NCI-H510A (cell line): ENCODE measurements around the gene HMCN2.
"Not testable (repeated sequence)": the region's sequence is repeated elsewhere in the genome, so short reads cannot be mapped to it uniquely, and the experiment has no call there.

ENCODE experiments used
- DNase-seq: peaks from one replicate; lab custom pipeline; 2025; lab: John Stamatoyannopoulos, UW

Gene HMCN2

DNA sequence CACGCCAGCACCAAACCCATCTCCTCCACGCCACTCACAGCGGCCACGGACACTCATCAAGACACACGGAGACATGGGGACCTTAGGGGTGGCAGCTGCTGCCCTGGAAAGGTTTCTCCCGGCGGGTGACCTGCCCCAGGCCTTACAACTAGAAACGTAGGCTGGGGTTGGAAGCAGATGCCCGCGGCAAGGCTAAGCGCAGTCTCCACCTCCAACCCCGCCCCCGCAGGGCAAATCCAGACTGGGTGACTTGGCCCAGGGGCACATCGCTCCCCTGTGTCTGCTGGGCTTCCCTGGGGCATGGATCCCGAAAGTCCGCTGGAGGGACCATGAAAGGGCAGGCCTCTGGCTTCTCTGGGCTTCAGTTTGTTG, 167.2 kb downstream of the HMCN2 start:
- DNase-seq: no peak

DNA sequence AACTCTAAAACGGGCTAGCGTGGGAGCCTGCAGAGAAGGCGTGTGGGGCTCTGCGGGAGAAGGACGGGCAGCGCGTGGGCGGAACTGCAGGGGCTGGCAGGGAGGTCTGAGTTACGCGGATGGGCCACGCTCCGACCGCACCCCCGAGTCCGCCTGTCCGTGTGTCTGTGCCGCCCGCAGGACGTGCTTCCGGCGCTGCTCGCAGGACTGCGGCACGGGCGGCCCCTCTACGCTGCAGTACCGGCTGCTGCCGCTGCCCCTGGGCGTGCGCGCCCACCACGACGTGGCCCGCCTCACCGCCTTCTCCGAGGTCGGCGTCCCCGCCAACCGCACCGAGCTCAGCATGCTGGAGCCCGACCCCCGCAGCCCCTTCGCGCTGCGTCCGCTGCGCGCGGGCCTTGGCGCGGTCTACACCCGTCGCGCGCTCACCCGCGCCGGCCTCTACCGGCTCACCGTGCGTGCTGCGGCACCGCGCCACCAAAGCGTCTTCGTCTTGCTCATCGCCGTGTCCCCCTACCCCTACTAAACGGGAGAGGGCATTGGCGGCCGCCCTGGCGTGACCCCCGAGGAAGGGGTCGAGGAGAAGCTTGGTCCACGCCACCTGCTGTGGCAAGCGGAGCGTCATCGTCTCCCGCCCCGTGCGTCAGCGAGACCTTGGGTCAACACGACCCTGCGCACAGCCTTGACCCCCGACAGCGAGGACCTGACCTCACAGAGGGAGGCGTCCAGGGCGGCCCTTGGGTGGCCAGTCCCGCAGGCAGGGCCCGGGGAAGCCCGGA, 167.8 kb downstream of the HMCN2 start:
- DNase-seq: no peak

DNA sequence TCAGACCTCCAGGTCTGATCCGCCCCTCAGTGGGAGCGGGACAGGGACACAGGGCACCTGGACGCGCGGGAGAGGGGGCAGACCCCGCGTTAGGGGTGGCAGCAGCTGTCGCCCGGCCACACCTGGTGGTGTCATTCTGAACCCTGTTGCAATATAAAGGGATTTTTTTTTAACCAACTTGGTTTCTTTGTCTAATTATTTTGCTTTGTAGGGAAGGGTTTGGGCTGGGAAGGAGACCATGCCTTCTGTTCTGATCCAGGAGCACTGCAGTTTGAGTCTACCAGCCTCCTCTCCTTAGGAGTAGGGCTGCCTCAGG, 168.3 kb downstream of the HMCN2 start:
- DNase-seq: no peak

DNA sequence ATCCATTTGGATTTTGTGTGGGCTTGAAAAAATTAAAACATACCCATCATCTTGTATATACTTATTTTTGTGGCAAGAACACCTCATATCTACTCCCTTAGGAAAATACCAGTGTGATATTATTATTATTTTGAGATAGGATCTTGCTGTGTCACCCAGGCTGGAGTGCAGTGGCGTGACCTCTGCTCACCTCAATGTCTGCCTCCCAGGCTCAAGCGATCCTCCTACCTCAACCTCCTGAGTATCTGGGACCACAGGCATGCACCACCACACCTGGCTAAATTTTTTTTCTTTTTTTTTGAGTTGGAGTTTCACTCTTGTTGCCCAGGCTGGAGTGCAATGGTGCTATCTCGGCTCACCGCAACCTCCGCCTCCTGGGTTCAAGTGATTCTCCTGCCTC, 169.1 kb downstream of the HMCN2 start:
- DNase-seq: not testable (repeated sequence)

DNA sequence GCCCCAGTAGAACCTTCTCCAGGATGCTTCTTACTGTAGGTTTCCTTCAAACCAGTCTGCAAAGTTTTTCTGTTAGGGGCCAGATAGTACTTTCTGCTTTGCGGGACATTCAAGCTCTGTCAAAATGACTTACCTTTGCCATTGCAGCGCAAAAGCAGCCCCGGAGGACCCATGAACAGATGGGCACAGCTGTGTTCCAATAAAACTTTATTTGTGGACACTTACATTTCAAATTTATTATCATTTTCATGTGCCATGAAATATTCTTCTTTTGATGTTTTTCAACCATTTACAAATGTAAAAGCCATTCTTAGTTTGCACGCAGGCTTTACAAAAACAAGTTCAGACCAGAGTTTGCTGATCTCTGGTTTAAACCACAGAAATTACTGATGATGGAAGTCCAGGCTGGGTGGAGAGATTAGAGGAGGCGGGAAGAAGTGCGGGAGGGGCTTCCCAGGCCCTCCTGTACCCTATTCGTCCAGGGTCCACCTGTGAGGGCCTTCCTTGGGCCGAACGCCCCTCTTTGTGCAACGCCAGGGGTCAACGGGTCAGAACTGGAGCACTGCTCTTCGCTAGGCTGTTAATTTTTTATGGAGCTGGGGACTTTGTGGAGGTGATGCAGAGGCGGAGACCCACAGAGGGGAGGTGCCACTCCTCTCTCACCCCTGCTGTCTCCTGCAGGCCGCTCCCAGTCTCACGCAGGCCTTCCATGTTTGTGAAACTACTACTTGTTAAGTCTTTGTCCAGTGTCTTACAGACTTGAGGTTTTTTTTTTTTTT, 171.6 kb downstream of the HMCN2 start:
- DNase-seq: no peak

DNA sequence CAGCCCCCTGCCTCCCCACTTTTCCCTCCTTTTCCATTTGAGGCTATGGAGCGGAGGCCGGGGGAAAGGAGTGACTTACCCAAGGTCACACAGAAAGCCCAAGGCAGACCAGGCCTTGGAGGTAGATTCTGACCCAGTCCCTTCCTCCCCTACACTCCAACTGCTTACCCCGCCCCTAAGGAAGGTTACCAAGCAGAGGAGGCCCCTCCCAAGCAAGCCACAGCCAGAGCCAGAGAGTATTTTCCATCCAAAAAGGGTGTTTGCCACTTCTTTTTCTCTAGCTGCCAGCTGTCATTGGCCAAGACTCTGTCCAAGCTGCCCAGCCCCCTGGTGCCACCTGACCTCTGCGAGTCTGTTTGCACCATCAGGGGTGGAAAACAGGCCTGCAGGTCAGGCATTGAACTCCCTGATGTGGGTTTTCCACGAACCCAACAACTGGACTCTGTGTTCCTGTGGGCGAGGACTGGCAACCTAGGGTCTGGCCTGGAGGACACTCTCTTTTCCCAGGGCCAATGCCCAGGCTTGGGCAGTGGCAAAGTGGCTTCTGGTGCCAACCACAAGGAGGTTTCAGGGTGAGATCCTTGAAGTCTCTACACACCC, 172.9 kb downstream of the HMCN2 start:
- DNase-seq: no peak

DNA sequence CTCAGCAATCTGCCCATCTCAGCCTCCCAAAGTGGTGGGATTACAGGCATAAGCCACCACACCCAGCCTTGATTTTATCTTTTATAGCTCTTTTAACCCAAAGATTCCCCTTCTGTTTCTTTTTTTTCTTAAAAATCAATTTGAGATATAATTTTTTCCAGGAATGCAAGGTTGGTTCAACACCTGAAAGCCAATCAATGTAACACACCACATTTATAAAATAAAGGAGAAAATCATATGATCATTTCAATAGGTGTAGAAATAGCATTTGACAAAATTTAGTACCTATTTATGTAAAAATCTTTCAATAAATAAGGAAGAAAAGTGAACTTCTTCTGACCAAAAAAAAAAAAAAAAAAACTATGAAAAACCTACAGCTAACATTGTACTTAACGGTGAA, 175.5 kb downstream of the HMCN2 start:
- DNase-seq: no peak

DNA sequence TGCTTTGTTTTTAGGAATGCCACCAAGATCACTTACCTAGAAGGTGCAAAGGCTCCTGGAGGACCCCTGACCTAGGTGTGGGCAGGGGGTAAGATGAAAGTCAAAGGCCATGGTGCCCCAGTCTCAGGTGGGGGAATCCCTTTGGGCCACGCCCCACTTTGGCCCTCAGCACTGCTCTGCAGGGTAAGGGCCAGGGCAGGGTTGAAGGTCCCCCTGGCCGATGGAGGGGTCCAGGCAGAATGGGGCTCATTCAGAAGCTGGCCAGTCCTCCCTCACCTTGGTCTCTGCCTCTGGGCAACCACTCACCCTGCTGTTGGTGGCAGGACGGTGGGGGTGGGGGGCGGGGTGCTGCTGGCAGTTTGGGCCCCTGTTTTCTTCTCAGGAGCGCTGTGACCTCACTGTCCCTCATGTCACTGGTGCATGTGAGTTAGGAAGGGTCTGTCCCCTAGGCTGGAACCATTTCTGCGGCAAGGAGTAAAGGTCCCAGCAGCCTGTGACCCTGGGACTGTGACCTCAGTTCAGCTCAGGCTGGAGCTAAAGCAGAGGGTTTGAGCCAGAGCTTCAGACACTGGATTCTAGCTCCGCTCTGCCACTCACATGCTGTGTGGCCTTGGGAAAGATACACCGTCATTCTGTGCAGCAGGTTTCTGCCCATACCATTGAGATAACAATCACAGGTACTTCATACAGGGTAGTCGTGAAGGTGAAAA, 177.3 kb downstream of the HMCN2 start:
- no peak for DNase-seq

DNA sequence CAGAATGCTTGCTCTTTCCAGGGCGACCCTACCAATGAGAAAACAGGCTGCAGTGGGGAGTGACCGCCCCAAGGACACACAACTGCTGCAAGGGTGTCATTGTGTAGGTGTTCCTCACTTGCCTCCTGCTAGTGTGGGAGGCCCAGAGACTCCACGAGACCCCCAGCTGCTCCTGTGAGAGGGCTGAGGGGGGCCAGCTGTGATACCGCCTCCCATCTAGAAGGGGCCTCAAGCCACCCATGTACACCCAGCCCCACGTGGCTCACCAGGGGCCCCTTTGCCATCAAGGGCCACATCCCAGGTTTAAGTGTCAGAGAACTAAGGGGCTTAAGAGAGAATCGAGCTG, 177.9 kb downstream of the HMCN2 start:
- DNase-seq: no peak

DNA sequence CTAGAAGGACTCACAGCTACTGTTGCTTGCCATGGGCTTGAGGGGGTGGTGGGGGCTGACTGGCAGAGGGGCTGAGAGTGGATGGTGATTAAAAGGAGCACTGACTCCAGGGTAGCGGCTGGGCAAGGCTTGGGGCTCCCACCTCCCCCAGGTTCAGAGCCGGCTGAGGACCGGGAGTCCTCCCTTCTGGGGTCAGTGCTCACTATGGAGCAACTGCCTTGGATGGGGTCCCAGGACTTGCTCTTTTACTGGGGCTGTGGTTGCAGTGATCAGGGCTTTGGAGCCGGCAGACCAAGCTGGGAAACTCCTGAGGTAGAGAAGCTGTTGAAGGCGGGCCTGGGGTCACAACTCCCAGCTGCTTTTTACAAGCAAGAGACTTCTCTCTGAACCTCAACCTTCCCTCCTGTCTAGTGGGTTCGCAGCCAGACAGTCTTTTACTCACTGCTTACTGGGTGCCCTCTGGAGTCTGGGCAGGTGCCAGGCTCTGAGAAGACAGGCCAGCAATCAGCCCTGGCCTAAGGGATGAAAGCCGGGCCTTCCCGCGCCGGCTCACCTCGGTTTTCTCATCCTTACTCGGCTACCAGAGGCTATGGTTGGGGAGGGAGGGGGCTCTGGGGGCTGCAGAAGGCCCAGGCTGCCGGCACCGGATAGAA, 178.4 kb downstream of the HMCN2 start:
- DNase-seq: no peak

DNA sequence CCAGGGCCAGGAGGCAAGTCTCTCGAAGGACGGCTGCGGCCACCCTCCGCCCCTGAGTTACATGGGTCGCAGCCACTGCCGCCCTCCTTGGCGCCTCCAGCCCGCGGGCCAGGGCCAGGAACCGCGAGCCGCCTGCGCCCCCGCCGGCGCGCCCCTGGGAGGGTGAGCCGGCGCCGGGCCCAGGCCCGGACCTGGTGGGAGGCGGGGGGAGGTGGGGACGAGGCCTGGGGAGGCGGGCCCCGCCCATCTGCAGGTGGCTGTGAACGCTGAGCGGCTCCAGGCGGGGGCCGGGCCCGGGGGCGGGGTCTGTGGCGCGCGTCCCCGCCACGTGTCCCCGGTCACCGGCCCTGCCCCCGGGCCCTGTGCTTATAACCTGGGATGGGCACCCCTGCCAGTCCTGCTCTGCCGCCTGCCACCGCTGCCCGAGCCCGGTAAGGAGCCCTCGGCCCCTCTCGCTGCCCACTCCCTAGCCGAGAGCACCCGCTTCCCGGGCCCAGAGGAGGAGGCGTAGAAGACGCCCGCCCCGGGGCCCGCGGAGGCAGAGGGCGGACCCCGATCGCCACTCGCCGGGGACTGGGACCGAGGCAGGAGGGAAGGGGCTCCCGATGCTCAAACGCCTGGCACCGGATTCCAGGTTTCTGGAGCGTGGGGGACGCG, 179.1 kb downstream of the HMCN2 start, which contains the start of gene ASS1:
TSS of gene ASS1 (plus strand) at position 397 of the 657 bp plus-strand sequence. CDS start 7,268 bp downstream, outside the sequence.
- peak; percentile 85 for DNase-seq

DNA sequence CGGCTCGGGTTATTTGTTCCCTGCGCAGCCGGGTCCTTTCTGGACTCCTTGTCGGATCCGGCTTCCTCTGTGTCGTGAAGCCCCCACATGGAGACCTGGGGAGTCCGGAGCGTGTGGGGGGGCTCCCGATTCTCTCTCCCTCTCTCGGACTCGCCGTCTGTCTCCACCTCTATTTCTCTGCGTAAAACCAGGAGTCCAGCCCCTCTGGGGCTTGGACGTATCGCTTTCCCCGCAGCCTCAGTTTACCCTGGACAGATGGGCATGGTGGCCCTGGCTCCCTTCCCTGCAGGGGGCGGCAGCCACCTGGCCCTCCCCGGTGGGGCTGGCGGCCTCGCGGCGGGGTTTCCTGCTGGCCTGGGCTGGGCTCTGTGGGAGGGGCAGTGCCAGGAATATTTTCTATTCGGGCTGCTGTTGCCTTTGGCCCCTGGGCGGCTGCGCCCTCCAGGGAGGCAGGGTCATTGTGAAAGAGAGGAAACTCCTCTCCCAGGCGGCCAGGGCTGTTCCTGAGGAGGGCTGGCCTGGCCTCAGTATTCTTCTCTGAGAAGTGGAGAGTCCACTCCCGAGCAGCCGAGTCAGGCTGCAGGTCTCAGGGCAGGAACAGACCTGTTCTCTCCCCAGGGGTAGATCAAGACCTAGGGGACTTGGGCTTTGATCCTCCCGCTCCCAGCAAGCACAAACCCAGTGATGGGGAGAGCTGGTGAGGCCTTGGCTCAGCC, 179.9 kb downstream of the HMCN2 start:
- no peak for DNase-seq

DNA sequence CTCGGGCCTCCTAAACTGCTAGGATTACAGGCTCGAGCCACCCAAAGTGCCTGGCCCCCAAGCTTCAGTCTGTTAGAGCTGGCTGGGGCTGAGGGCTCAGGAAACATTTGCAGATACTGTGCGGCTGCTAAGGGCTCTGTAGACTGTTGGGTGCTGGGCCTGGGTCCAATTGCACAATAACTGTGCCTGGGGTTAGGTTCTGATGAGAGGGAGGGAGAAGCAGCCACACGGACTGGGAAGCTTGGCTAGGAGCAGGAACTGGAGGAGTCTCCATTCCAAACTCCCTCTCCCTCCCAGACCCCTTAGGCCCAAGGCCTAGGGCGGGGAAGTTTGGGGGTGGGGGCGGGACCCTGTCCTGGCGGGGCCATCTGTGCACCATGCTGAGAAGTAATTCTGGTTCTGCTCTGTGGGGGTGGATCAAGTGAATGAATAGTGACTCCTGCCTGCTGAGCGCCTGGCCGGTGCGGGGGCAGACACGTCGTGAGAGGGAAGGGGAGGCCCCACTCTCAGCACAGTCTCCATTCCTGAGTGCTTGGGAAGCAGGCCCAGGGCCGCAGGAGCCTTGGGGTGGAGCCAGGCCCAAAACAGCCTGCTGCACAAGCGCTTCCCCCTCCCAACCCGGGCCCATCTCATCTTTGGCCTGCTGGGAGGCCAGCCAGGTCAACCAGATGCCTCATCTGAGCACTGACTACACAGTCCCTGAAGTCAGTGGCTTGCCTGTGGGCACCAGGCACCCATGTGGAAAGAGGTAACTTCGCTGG, 180.7 kb downstream of the HMCN2 start:
- DNase-seq: no peak

DNA sequence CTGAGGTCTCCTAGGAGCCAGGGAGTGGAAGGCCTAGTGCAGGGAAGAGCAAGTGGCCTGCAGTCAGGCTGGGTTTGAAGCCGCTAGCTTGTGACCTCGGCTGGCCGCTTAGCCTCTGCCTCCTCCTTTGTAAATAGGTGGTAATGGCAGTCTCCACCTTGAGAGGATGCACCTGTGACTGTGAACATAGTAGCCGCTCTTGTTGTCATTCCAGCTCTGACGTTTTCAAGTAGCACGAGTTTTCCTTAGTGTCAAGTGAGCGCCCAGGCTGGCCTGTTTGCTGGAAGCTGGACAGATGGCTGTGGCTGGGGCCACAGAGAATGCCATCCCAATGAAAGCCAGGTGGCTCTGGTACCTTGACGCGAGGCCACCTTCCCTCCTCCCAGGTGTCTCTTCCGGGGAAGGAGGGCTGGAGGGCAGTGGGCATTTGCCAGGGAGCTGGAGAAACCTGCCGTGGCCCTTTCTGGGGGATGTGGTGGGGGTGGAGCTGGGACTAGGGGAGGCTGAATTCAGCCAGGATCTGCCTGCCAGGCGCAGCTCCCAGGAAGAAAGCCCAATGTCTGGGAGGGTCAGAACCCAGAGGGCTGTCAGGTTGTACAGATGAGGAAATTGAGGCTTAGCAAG, 181.7 kb downstream of the HMCN2 start:
- peak; percentile 66 for DNase-seq

DNA sequence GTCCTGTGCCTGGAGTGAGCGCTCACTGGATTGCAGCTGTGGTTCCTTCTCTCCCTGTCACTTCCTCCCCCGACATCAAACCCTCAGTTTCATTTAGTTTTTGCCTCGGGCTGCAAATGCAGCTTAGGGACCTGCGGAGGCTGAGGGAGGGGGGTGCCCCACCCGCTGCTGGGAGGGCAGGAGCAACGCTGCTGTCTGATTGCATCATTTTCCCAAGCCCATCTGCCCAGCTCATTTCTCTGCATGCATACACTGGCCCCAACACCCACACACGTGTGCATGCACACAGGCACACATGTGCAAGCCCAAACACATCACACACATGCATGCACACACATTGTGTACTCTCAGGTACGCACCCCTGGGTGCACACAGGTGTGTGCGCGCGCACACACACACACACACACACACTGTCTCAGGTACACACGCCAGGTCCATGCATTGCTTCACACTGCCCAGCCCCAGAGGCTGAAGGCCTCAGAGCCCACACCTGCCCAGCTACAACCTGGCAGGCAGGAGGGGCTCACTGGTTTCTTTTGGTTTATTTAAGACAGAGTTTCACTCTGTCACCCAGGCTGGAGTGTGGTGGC, 182.6 kb downstream of the HMCN2 start:
- DNase-seq: no peak

DNA sequence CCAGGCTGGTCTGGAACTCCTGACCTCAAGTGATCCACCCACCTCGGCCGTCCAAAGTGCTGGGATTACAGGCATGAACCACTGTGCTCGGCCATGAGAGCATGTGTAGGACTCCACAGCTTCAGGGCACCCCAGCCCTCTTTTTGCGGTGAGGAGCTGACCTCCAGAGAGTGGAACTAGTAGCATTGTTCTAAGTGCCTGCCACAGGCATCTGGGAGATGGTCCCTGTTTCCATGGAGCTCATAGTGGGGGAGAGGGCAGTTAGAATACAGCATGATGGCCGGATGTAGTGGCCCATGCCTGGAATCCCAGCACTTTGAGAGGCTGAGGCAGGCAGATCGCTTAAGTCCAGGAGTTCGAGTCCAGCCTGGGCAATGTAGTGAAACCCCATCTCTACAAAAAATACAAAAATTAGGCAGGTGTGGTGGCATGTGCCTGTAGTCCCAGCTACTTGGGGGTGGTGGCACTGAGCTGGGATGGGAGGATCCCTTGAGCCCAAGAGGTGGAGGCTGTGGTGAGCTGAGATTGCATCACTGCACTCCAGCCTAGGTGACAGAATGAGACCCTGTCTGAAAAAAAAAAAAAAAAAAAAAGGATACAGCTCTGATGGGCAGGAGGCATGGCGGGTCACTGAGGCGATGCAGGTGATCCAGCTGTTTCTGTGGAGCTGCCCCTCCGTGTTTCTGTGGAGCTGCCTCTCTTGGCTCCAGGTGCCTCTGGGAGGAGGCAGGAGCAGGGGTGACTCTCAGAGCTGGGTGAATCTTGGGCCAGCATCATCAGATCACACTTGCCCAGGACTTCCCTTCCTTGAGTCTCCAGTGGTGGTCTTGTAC, 183.4 kb downstream of the HMCN2 start:
- no peak for DNase-seq

DNA sequence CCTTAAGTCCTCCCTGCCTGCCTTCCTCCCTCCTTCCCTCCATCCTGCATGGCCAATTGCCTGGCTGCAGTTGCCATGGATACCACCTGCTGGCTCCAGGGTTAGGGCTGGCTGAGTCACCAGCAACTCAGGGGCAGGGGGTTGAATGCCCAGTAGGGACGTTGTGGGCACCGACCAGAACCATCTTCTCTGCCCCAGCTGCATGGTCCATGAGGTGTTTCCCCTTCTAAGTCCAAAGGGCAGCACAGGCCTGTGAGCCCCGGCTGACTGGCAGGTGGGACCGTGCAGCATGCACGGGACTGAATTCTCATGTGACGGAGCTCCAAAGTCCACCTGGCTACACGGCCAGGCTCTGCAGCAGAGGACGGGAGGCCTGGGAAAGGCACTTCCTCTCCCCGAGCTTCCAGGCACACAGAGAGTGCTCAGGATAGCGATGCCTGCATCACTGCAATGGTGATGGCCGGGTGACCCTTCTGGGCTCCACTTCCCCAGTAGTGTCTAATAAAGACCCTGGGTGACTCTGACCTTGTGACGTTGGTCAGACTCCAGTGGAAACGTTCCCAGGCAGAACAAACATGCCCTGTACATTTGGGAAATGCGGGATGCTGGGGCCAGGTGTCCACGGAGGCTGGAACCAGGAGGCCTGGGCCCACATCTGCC, 184.9 kb downstream of the HMCN2 start:
- DNase-seq: no peak

DNA sequence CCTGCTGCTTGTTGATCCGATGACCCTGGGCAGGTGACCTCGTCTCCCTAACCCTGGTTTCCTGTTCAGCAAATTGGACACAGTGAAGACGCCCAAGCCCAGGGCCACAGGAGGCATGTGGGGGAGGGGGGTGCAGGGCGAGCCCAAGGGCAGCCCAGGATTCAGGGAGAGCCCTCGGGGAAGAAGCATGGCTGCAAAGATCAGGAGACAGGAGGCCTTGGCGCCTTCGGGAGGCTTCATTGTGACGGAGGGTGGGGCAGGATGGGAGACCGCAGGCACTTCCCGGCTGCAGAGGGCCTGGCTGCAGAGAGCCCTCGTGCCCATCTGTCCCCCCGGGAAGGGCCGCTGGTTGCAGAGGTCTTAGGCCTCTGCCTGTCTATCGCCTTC, 185.4 kb downstream of the HMCN2 start:
- DNase-seq: no peak
